Measurements from ENCODE around the gene TDRD12.

The TDRD12 gene

GRCh38 chr19:32691291-32691951 is 28.1 kb upstream of the TDRD12 start, which contains the start of gene NUDT19 (continued):
- TF ChIP-seq, protein P1, sequence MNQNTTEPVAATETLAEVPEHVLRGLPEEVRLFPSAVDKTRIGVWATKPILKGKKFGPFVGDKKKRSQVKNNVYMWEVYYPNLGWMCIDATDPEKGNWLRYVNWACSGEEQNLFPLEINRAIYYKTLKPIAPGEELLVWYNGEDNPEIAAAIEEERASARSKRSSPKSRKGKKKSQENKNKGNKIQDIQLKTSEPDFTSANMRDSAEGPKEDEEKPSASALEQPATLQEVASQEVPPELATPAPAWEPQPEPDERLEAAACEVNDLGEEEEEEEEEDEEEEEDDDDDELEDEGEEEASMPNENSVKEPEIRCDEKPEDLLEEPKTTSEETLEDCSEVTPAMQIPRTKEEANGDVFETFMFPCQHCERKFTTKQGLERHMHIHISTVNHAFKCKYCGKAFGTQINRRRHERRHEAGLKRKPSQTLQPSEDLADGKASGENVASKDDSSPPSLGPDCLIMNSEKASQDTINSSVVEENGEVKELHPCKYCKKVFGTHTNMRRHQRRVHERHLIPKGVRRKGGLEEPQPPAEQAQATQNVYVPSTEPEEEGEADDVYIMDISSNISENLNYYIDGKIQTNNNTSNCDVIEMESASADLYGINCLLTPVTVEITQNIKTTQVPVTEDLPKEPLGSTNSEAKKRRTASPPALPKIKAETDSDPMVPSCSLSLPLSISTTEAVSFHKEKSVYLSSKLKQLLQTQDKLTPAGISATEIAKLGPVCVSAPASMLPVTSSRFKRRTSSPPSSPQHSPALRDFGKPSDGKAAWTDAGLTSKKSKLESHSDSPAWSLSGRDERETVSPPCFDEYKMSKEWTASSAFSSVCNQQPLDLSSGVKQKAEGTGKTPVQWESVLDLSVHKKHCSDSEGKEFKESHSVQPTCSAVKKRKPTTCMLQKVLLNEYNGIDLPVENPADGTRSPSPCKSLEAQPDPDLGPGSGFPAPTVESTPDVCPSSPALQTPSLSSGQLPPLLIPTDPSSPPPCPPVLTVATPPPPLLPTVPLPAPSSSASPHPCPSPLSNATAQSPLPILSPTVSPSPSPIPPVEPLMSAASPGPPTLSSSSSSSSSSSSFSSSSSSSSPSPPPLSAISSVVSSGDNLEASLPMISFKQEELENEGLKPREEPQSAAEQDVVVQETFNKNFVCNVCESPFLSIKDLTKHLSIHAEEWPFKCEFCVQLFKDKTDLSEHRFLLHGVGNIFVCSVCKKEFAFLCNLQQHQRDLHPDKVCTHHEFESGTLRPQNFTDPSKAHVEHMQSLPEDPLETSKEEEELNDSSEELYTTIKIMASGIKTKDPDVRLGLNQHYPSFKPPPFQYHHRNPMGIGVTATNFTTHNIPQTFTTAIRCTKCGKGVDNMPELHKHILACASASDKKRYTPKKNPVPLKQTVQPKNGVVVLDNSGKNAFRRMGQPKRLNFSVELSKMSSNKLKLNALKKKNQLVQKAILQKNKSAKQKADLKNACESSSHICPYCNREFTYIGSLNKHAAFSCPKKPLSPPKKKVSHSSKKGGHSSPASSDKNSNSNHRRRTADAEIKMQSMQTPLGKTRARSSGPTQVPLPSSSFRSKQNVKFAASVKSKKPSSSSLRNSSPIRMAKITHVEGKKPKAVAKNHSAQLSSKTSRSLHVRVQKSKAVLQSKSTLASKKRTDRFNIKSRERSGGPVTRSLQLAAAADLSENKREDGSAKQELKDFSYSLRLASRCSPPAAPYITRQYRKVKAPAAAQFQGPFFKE (tag by site-specific recombination; IDR thresholded peaks at IDR 0.05; ENCODE audit: borderline replicate concordance), result 0 out of 2 replicates have a peak, but pooled peaks have one; percentile 55
- no peak for TF ChIP-seq ZNF10 (tag by site-specific recombination; IDR thresholded peaks at IDR 0.05)
- peak; percentile 36; the same call in 1 of the 2 replicates for TF ChIP-seq FEZF1 (tag by site-specific recombination; IDR thresholded peaks at IDR 0.05)
- TF ChIP-seq, protein P2, sequence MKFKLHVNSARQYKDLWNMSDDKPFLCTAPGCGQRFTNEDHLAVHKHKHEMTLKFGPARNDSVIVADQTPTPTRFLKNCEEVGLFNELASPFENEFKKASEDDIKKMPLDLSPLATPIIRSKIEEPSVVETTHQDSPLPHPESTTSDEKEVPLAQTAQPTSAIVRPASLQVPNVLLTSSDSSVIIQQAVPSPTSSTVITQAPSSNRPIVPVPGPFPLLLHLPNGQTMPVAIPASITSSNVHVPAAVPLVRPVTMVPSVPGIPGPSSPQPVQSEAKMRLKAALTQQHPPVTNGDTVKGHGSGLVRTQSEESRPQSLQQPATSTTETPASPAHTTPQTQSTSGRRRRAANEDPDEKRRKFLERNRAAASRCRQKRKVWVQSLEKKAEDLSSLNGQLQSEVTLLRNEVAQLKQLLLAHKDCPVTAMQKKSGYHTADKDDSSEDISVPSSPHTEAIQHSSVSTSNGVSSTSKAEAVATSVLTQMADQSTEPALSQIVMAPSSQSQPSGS (tag by site-specific recombination; IDR thresholded peaks at IDR 0.05; ENCODE audit: low read depth), result no peak
- TF ChIP-seq ZNF433 (tag by site-specific recombination; IDR thresholded peaks at IDR 0.05; ENCODE audit: low read depth), result 0 out of 2 replicates have a peak, but pooled peaks have one; percentile 18
- no peak for TF ChIP-seq HOXA7 (CRISPR knock-in tag; IDR thresholded peaks at IDR 0.05; ENCODE audit: borderline replicate concordance)
- TF ChIP-seq, protein P3, sequence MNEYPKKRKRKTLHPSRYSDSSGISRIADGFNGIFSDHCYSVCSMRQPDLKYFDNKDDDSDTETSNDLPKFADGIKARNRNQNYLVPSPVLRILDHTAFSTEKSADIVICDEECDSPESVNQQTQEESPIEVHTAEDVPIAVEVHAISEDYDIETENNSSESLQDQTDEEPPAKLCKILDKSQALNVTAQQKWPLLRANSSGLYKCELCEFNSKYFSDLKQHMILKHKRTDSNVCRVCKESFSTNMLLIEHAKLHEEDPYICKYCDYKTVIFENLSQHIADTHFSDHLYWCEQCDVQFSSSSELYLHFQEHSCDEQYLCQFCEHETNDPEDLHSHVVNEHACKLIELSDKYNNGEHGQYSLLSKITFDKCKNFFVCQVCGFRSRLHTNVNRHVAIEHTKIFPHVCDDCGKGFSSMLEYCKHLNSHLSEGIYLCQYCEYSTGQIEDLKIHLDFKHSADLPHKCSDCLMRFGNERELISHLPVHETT (tag by site-specific recombination; IDR thresholded peaks at IDR 0.05), result no peak
- no peak for TF ChIP-seq ZNF214 (tag by site-specific recombination; IDR thresholded peaks at IDR 0.05; ENCODE audit: borderline replicate concordance)
- TF ChIP-seq ZNF16 (tag by site-specific recombination; IDR thresholded peaks at IDR 0.05; ENCODE audit: low read depth), result no peak
- no peak for TF ChIP-seq REPIN1 (tag by site-specific recombination; IDR thresholded peaks at IDR 0.05; ENCODE audit: low read depth)
- TF ChIP-seq ZSCAN18 (tag by site-specific recombination; IDR thresholded peaks at IDR 0.05), result peak; percentile 31; the same call in 1 of the 2 replicates
- TF ChIP-seq, protein P4, sequence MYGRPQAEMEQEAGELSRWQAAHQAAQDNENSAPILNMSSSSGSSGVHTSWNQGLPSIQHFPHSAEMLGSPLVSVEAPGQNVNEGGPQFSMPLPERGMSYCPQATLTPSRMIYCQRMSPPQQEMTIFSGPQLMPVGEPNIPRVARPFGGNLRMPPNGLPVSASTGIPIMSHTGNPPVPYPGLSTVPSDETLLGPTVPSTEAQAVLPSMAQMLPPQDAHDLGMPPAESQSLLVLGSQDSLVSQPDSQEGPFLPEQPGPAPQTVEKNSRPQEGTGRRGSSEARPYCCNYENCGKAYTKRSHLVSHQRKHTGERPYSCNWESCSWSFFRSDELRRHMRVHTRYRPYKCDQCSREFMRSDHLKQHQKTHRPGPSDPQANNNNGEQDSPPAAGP (tag by site-specific recombination; IDR thresholded peaks at IDR 0.05), result peak; percentile 80
- TF ChIP-seq ZNF157 (tag by site-specific recombination; IDR thresholded peaks at IDR 0.05), result no peak
- TF ChIP-seq ZNF621 (tag by site-specific recombination; IDR thresholded peaks at IDR 0.05), result no peak
- TF ChIP-seq ZNF548 (tag by site-specific recombination; IDR thresholded peaks at IDR 0.05), result no peak
- TF ChIP-seq ZNF561 (tag by site-specific recombination; IDR thresholded peaks at IDR 0.05; ENCODE audit: borderline replicate concordance), result peak; percentile 66; the same call in 1 of the 2 replicates
- TF ChIP-seq BCL6B (tag by site-specific recombination; IDR thresholded peaks at IDR 0.05), result no peak
- TF ChIP-seq ZFHX2 (tag by site-specific recombination; conservative IDR thresholded peaks at IDR 0.05), result peak; percentile 88
- TF ChIP-seq ZNF785 (tag by site-specific recombination; IDR thresholded peaks at IDR 0.05), result no peak
- TF ChIP-seq ZNF394 (tag by site-specific recombination; IDR thresholded peaks at IDR 0.05; ENCODE audit: borderline replicate concordance), result peak; percentile 65; the same call in 1 of the 2 replicates
- TF ChIP-seq ZNF366 (tag by site-specific recombination; conservative IDR thresholded peaks at IDR 0.05), result peak; percentile 91
- TF ChIP-seq ZEB2 (tag by site-specific recombination; IDR thresholded peaks at IDR 0.05), result peak; percentile 76
- TF ChIP-seq, protein P5, sequence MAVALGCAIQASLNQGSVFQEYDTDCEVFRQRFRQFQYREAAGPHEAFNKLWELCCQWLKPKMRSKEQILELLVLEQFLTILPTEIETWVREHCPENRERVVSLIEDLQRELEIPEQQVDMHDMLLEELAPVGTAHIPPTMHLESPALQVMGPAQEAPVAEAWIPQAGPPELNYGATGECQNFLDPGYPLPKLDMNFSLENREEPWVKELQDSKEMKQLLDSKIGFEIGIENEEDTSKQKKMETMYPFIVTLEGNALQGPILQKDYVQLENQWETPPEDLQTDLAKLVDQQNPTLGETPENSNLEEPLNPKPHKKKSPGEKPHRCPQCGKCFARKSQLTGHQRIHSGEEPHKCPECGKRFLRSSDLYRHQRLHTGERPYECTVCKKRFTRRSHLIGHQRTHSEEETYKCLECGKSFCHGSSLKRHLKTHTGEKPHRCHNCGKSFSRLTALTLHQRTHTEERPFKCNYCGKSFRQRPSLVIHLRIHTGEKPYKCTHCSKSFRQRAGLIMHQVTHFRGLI (tag by site-specific recombination; IDR thresholded peaks at IDR 0.05), result no peak
- TF ChIP-seq ZNF843 (tag by site-specific recombination; IDR thresholded peaks at IDR 0.05), result no peak
- no peak for TF ChIP-seq TRIM28 (IDR thresholded peaks at IDR 0.05; ENCODE audit: borderline replicate concordance, low read length)
